NCI-H2081 (cell line): ENCODE data around the gene SDC3.

Source experiments
- DNase-seq, 2 experiments: peaks; one replicate each; lab custom pipeline; 2025; lab: John Stamatoyannopoulos, UW

Gene SDC3

DNA sequence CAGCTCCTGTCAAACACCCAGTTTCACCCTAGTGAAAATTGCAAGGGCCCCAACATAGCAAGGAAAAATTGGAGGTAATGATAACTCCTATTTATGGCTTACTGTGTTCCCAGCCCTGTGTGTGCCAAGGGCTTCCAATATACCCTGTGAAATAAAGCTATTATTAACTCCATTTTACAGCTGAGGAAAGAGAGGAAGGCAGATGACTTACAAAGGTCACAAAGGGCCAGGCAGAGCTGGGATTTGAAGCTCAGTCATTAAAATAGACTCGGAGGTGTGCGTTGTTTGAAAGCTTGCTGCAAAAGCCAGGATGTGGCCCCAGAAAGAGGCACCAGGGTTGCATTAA is 20.2 kb upstream of the SDC3 start:
- no peak for DNase-seq

DNA sequence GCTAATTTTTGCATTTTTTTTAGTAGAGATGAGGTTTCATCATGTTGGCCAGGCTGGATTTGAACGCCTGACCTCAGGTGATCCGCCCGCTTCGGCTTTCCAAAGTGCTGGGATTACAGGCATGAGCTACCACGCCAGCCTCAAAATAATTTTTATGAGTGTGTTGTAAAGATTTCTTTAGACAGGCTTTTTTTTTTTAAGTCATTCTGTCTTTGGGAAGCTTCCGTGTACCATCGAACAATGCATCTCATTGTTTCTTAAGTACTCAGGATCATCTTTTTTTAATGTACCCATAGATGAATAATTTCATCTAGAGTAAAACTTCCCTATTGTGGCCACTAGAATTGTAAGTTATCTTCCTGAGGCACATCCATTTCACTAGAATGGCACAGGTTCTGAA is 19.6 kb upstream of the SDC3 start:
- DNase-seq = no peak

DNA sequence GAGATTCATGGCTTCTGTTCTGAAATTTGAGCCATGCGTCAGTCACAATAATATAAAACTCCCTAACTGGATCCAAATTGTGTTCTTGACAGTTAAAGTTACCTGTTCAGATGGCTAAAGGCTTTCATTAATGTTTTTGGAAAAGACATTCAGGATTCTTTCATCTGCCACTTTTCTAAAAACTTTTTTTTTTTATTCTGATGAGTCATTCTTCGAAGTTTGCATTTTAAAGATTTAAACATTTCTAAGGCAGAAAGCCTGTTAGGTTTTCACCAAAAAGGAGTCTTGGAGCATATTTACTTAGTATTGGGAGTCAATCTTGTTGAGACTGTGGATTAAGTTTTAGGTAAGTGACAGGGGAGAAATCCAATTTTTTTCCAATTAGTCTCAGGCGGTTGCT is 18.9 kb upstream of the SDC3 start:
- no peak for DNase-seq

DNA sequence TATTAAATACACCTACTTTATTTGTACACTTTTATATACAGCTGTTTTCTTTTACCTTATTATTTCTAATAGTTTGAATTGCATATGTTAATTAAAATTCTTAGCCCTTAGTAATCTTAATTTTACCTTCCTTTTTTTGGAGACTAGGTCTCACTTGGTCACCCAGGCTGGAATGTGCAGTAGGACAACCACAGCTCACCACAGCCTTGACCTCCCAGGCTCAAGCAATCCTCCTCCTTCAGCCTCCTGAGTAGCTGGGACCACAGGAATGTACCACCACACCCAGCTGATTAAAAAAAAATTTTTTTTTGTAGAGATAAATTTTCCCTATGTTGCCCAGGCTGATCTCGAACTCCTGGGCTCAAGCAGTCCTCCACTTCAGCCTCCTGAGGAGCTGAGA is 15.0 kb upstream of the SDC3 start:
- no peak for DNase-seq

DNA sequence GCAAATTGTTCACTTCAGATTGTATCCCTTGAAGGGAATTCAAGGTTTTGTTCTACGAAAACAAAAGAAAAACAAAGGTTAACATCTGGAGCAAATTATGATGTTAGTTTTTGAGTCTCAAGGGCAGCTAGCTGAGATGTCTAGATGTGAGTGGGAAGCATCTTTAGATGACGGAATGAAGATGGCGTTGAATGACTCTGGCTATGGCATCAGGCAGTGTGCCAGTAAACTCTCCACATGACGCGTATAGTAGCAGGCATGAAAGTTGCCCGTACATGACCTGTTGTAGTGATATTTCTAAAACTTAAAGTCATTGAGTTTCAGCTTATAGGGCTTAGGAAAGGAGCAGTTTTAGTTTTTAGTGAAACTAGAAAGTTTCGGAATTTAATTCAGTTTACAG is 12.3 kb upstream of the SDC3 start:
- DNase-seq = no peak

DNA sequence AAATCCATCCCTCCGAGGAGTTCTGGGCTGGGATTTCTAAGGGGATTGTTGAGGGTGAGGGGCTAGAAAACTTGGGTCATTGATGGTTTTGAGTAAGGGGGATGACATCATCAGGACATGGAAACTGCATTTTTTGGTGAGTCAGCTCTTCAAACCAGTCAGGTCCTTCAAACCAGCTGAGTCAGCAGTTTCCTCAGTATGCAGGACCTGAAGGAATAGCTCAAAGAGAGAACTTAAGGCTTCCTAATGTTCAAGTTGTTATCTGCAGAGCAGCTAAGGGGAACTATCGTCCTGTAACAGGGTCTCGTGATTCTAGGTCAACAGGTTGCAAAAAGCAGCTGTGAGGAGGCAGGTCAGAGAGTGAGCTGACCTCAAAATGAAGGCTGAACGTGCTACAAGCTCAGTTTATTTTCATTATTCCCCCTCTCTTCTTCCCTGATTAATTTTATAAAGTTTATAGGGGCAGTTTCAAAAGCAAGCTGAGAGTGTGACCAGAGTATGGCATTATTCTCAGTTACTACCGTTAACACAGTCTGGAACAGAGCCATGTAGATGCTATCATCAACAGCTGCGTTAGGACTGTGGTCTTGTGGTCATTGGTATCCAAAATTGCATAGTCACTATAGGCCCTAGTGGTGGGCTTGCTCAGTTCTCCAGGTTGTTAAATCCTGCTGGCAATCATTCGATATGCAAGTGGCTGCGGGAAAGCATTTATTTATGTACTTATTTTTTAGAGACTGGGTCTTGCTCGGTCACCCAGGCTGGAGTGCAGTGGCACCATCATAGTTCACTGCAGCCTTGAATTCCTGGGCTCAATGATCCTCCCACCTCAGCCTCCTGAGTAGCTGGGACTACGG is 10.7 kb upstream of the SDC3 start:
- no peak for DNase-seq

DNA sequence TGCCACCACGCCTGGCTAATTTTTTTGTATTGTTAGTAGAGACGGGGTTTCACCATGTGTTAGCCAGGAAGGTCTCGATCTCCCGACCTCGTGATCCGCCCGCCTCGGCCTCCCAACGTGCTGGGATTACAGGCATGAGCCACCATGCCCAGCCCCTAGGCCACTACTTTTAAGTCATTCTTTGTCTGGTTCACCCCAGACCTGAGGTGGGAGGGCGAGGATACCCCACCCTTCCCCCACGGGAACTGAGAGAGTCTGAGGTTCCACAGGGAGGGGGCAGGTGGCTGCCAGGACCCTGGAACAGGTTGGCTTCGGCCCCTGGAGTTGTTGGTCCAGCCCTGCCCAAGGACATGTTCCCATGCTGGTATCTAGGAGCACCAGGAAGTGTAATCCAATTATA is 7.7 kb upstream of the SDC3 start:
- no peak for DNase-seq

DNA sequence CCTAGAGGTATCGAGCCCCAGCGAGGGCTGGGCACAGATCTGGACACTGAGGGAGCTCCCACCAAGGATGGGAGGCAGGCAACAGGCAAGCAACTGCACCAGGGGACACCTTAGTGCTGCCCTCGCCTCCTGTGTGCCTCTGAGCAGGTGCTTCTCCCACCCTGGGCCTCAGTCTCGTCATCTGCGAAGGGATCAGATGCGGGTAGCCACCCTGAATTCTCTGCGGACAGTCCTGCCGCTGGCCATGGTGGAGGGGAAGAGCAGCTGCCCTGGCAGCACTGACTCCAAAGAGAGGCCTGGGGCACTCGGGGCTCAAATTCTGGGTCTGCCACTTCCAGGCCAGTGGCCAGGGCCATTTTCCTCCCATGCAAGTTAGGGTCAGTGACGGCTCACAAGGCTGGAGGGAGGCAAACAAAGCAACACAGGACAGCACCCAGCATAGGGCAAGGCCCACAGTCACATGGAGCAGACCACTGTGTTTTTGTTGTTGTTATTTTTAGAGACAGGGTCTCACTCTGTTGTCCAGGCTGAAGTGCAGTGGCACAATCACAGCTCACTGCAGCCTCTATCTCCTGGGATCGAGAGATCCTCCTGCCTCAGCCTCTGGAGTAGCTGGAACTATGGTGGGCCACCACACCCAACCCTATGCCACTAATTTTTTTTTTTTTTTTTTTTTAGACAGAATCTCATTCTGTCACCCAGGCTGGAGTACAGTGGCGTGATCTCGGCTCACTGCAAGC is 7.1 kb upstream of the SDC3 start:
- no peak for DNase-seq

DNA sequence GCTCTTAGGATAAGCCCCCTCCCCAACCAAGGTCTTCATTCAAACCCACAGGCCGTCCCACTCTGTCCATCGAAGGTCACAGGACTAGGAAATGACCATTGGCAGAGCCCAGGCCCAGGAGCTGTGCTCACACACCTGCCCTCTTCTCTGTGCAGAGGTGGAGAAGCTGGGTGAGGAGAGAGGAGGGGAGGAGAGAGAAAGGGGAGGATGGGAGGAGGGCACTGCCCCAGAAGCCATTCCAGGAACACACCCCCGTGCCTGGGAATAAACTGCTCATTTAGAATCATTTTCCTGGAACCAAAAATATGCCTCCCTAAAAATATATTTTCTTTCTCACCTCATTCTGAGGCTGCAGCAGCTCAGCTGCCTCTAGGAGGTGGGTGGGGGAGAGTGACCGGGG is 6.4 kb upstream of the SDC3 start:
- DNase-seq = no peak

DNA sequence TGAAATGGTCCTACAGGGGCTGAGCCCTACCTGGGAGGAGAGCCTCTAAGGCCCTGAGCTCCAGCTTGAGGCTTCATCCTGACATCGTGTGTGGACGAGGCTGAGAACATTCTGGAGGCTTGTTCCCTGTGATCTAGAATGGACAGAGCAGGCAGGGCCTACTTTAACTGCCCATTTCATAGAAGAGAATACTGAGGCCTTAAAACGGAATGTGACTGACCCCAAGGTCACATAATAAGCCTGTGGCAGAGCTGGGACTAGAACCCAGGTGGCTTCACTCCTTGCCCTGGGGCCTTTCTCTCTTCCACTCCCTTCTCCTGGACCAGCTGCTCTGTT is 6.0 kb upstream of the SDC3 start:
- no peak for DNase-seq

DNA sequence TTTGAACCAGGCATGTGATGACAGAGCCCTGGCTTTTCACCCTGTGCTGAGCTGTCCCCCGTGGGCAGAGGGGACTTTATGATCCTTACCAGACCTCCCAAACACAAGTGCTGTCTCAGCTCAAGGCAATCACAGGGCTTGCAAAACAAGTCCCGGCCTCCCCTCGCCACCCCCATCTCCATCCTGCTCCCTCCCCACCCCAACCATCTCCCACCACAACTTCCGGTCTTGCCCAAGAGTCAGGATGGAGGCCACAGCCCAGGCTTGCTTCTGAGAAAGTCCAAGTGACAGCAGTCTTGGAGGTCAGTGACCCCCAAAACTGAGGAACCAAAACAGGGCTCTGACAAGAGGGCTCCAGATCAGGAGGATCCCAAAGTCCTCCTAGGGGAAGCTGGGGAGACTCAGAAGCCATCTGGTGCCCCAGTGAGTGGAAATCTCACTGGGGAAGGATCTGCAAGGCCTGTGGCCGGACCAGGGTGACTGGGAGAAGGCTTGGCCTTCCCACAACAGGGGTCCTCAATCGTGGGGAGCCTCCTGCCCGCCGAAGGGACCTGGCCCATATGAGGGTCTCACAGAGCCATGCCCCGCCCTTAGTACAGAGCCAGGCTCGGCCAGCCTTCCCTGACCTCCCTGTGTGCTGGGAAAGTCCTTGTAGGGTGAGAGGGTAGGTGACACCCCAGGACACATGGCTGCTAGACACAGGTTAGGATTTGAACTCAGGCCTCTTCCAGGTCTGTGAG is 4.5 kb upstream of the SDC3 start:
- DNase-seq = no peak

DNA sequence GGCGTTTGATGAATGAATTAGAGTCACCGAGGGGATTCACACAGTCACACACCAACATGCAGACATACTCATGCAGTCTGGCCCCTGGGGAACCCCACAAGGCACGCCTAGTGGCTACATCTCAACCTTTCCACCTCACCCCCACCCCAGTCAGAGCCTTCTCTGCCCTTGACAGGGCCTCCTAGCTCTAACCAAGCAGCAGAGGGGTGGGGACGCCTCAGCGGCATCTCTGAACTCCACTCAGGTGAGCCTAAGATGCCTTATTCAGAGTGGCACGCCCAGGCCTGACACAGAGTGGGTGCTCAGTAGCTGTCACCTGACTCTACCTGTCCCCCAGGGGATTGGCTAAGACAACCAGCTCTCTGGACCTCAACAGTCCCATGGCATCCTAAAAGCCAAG is 3.7 kb upstream of the SDC3 start:
- no peak for DNase-seq

DNA sequence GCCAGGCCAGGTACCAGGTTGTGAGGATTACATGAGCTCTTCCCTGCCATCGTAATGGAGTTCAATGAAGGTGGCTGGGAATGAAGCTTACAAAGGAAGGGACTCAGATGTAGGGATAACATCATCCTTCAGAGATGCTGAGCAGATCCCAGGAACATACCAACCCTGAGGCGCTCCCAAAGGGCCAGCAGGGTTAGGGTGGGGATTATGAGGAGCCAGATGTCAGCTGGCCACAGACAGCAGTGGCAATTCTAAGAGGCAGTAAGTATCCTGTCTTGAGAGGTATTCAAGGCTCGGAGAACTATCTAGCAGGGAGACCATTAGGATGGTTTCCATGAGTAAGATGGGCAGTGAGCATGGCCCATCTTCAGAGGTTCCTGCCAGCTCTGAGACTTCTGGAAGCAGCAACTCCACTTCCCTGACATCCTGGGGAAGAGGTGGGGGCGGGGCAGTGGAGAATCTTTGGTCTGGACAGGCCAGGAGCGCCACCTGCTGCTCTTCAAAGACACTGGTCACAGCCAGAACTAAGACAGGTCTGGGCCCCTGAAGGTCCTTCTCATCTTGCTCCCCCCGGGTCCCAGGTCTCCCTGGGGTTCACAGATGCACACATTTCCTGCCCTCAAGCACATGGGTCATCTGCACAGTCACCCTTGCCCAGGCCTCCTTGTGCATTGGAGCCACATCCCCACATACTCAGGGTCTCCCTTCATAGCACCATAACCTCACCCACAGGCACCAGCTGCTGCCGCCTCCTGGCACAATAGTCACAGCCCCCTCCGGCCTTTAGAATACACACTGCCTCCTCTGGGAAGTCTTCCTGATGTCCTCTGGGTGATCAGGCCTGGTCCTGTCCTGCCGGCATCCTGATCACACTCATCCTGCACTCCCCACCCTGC is 2.7 kb upstream of the SDC3 start:
- DNase-seq = peak; percentile 70 to 84

DNA sequence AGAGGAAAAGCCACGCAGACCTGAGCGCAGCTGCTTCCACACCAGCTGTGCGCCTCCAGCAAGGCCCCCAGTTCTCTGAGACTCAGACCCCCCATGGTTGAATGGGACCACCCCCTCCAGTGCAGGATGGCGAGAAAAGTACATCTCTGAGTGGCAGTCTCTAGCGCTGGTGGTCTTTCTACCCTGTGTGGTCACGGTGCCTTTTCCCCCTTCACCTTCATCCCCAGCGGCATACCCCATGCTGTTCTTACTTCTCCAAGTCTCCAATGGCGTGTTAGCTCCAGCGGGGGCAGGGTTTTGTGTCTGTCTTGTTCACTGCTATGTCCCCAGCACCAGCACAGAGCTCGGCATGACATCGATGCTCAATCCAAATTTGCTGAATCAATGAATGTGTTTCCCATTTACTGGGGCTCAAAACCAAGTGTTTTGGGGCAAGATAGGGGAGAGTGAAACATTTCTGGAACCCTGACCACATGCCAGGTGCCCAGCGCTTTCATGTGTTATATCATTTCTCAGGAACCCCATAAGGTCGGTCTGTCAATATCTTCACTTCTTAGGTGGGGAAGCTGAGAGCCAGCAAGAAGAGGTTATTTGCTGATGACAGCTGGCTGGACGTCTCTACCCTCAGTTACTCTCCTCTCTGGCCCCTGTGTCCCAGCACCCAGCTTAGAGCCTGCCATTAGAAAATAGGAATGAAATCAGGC is 959 bp upstream of the SDC3 start:
- no peak for DNase-seq

DNA sequence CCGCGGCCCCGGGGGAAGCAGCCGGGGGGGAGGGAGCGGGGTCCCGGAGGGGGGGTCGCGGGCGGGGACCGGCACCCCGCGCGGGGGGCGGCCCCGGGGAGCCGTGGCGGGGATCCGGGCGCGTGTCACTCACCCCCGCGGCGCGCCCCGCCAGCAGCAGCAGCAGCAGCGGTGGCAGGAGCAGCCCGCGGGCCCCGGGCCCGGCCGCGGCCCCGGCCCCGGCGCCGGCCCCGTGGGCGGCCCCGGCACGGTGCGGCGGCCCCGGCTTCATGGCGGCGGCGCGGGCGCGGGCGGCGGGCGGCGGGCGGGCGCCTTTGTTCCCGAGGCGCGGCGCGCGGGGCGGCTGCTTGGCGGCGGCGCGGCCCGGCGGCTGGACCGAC is 252 bp downstream of the SDC3 start:
- DNase-seq = no peak

DNA sequence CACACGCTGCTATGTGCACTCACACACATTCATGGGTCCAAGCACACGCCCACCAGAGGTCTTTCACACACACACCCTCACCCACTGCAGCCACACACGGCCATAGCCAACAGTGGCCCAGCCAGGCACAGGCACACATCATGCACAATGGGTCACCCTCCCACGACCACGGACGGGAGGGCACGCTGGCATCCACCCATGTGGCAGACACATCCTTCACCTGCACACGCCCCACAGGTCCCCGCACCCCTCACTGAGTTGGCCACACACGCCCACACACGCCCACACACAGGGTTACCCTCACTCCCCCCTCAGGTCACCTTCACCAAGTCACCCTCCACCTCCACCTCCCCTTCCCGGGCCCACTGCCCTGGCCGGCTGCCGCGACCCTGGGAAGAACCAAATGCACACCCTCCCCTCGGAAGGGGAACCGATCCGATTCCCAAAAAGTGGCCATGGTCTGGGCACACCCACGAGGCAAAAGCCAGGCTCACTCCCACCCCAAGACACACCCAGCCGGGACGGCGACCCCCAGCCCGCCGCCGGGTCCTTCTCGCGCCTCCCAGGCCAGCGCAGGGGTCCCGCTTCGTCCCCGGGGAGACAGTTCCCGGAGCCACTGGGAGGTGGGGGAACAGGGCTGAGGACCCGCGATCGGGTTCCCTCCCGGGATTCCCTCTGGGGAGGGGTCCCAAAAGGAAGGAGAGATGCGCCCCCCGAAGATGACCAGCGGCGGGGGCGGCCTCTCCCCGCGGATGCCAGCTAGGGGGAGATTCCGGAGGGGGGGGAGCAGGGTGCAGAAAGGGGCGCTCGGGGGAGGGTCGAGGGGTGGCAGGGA is 860 bp downstream of the SDC3 start:
- DNase-seq = no peak

DNA sequence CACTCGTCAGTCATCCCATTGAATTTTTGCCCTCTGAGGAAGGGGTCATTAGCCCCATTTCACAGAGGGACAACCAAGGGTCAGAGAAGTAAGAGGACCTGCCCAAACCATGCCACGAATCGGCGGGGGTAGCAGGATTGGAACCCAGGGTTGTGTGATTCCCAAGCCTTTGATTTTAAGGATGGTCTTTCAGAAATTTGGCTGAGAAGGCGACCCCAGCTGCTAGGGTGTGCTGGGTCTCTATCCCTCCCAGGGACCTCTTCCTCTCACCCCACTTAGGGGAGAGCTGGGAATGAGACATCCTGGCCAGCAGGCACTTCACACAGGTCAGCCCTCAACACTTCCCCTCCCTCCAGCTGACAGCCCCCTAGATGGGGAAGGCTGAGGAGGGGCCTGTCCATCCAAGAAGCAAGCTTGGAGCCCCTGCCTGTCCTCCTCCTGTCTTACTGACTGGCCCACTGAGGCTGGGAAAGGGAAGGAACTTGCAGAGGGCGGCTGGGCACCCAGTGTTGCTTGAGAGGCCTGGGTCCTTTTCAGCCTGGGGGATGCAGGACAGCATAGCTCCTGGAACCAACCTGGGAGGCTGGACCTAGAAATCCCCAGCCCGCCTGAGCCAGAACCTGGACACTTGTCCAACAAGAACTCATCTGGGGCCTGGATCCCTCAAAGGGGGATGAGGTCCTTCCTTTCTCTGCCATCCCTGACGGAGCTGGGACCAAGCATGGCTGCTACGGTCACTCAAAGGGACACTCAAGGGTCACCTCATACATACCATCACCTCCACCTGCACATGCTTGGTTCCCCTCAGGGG is 1.7 kb downstream of the SDC3 start:
- no peak for DNase-seq

DNA sequence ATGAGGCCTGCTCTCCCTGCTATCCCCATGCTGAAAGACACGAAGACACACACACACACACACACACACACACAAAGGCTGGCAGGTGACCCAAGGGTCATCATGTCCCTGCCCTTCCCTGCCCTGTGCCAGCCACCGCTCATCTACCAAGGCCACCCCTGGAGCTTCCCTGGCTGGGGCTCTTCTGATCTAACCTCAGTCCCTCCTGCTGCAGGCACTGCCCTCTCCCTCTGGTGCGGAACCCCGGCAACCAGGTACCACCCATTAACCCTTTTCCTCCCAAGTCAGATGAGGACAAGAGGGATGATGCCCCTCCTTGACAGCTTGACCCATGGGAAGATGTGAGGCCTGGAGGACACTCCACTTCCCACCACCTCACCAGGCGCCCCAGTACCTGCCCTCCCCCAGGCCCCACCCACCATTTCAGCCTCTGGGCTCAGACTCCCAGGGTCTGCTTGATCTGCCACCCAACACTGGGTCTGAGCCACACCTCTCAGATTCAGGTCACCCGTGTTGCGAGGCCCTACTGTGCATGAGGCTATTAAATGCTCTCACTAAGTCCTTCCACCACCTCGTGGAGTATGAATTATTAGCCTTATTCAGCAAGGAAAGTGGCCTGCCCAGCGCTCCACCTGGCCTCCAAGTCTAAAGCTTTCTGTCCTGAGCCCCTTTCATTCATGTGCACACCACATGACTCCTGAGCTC is 2.5 kb downstream of the SDC3 start:
- no peak for DNase-seq

DNA sequence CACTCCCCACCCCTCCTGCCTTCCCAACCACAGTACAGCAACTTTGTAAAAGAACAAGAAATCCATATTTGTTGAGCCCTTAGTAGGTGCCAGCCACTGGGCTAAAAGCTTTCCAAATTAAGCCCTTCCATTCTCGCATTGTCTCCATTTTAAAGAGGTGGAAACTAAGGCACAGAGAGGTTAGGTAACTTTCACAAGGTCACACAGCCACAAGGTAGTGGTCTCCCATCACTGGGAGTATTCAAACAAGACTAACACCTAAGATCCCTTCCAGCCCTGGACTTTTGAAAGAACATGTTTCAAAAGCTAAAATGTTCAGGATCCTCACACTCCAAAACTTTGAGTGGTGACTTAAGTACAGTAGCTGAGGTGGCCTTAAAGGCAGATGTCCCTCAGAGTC is 3.2 kb downstream of the SDC3 start:
- no peak for DNase-seq
